WERI-Rb-1 (cell line): Measurements from ENCODE around the gene PTK7.

ENCODE experiments used
- DNase-seq: peaks from one replicate; pipeline ENCODE4 v3.0.0-alpha.2; 2020
- H3K27ac ChIP-seq: fragments of 250-450 bp; sonication (Bioruptor Pico); 2 replicates; pipeline ENCODE4 v1.5.1; 2020; ENCODE audit warnings: mild to moderate bottlenecking, moderate library complexity
- H3K27me3 ChIP-seq: fragments of 250-450 bp; sonication (Bioruptor Pico); 2 replicates; pipeline ENCODE4 v1.5.1; 2021; ENCODE audit warnings: mild to moderate bottlenecking, low read depth, moderate library complexity; ENCODE audit not compliant: insufficient read depth, severe bottlenecking
- H3K36me3 ChIP-seq: fragments of 250-450 bp; sonication (Bioruptor Pico); 2 replicates; pipeline ENCODE4 v1.5.1; 2020; ENCODE audit warnings: mild to moderate bottlenecking, moderate library complexity
- H3K4me3 ChIP-seq: 2 replicates; pipeline ENCODE4 v1.5.1; 2011; ENCODE audit warnings: low read depth, mild to moderate bottlenecking, control low read depth, low read length
- H3K9me3 ChIP-seq: fragments of 250-450 bp; sonication (Bioruptor Pico); 2 replicates; pipeline ENCODE4 v1.5.1; 2021; ENCODE audit warnings: mild to moderate bottlenecking, moderate library complexity; ENCODE audit not compliant: severe bottlenecking
- TF ChIP-seq, protein P1 (sequence below): IDR thresholded peaks from 2 replicates; pipeline ENCODE4 v1.5.1; 2011; ENCODE audit warnings: low read depth, mild to moderate bottlenecking, control low read depth, inconsistent platforms, low read length

Gene PTK7

DNA sequence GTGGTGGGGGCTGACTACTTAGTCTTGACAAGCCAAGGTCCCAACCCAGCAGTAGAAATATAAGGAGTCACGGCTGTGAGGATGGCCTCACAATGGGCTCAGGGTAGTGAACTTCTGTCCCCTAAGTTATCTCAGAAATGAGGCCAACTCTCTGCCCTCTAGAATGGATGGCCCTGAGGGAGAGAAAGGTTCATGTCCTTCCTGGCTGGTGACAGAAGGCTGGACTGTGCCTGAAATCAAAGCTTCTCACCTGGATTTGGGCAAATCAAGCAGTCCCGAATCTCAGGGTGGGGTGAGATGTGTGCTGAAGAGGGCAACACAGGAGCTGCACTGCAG lies 42.0 kb upstream of the PTK7 start:
- Histone ChIP-seq H3K9me3 (no peaks in the 10 kb centered on the region), H3K4me3 (no peak overlapping the region), H3K27me3 (no peaks in the 10 kb centered on the region), H3K36me3 (peaks cover 97% of the 10 kb centered on the region), H3K27ac (no peak overlapping the region)
- TF ChIP-seq, protein P1, sequence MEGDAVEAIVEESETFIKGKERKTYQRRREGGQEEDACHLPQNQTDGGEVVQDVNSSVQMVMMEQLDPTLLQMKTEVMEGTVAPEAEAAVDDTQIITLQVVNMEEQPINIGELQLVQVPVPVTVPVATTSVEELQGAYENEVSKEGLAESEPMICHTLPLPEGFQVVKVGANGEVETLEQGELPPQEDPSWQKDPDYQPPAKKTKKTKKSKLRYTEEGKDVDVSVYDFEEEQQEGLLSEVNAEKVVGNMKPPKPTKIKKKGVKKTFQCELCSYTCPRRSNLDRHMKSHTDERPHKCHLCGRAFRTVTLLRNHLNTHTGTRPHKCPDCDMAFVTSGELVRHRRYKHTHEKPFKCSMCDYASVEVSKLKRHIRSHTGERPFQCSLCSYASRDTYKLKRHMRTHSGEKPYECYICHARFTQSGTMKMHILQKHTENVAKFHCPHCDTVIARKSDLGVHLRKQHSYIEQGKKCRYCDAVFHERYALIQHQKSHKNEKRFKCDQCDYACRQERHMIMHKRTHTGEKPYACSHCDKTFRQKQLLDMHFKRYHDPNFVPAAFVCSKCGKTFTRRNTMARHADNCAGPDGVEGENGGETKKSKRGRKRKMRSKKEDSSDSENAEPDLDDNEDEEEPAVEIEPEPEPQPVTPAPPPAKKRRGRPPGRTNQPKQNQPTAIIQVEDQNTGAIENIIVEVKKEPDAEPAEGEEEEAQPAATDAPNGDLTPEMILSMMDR = no peak; the same call in 1 of the 2 replicates
- no peak for DNase-seq

DNA sequence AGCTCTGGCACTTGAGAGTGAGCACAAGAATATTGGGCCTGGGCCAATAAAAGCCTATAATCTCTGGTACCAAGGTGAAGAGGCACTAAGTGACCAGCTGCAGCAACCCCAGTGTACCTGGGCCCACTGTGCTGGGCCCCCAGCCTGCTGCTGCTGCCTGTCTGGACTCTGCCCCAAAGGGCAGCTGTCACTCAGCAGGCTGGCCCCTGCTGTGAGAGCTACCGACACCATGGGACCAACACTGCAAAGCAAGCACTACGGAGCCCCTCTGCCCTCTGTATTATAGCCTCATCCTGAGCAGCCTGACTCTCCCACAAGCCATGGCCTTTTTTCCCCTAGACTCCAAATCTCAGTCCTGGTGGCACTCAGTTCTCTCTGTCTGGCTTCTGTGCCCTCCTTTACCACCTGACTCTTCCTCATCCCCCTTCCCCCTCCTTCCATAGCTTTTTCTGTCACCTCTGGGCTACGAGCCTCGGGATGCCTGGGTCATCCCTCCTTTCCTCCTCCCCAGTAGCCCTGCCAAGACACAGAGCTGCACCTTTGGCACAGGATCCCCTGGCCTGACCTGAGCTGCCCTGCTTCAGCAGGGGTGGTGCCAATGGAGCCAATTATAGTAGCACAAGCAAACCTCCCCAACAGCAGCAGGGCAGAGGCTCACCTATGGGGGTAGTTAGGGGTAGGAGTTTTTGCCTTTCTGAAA lies 40.5 kb upstream of the PTK7 start:
- H3K27me3 ChIP-seq = no peaks in the 10 kb centered on the region
- no peak overlapping the region for H3K4me3 ChIP-seq
- DNase-seq = no peak
- peaks cover 94% of the 10 kb centered on the region for H3K36me3 ChIP-seq
- no peak overlapping the region; the same call in 1 of the 2 replicates for H3K27ac ChIP-seq
- H3K9me3 ChIP-seq = no peaks in the 10 kb centered on the region
- TF ChIP-seq, protein P1 = no peak

DNA sequence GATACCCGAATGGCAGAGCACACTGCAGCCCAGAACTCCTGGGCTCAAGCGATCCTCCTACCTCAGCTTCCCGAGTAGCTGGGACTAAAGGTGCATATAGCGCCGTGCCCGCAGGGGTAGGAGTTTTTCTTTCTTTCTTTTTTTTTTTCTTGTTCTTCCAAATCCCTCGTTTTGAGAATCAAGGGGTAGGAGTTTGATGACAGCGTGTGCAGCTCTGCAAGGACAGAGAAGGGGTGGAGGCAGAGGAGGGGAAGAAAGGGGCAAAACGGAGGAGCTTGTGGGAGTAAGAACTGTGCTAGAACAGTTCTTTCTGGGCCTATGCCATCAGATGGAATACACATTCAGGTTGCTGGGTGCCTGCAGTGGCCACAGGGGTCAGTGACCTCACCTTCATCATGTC lies 39.4 kb upstream of the PTK7 start:
- Histone ChIP-seq H3K27me3 (no peaks in the 10 kb centered on the region), H3K36me3 (peaks cover 94% of the 10 kb centered on the region), H3K27ac (no peak overlapping the region; the same call in 1 of the 2 replicates), H3K9me3 (no peaks in the 10 kb centered on the region), H3K4me3 (no peak overlapping the region)
- TF ChIP-seq, protein P1 = no peak
- DNase-seq = no peak

DNA sequence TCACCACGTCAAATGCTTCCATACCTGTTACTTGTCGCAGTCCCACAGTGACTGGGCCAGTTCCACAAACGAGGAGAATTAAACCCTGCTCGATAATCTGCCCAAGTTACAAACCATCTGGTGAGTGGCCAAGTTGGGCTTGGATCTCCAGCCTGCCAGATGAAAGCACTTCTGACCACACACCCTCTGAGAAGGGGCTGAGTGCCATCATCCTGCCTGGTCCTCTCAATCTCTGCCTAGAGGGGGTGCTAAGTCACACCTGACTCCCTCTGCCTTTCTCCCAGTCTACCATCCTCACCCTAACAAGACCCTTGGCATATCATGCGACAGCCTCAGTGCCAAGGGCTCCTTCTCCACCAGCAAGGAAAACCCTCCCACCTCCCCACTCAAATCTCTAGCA lies 38.9 kb upstream of the PTK7 start:
- Histone ChIP-seq H3K4me3 (no peak overlapping the region), H3K36me3 (peaks cover 92% of the 10 kb centered on the region)

DNA sequence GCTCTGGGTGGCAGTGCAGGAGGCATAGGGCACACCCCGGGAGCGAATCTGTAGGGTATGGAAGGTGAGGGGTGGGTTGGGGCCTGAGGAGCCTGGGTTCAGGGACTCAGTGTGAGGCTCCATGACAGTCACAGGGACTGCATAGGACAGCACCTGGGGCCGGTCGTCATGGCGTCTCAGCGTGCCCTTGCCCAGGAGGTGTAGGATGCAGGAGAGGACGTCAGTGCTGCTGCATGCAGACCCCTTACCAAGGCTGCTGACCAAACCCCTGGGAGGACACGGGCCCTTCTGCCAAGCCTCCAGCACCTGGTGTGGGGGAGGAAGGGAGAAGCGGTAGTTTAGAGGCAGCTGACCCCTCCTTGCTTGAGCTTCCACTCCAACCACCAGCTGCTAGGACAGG lies 38.4 kb upstream of the PTK7 start:
- no peak for DNase-seq
- Histone ChIP-seq H3K36me3 (peaks cover 92% of the 10 kb centered on the region), H3K9me3 (no peaks in the 10 kb centered on the region), H3K27ac (no peak overlapping the region; the same call in 1 of the 2 replicates), H3K27me3 (no peaks in the 10 kb centered on the region), H3K4me3 (no peak overlapping the region)
- TF ChIP-seq, protein P1 = no peak

More for the DNA sequence above, 38.9 kb upstream of the PTK7 start:
- TF ChIP-seq, protein P1 = peak; percentile 38; the same call in 1 of the 2 replicates
- H3K9me3 ChIP-seq = no peaks in the 10 kb centered on the region
- H3K27ac ChIP-seq = no peak overlapping the region; the same call in 1 of the 2 replicates
- DNase-seq = no peak
- H3K27me3 ChIP-seq = no peaks in the 10 kb centered on the region

DNA sequence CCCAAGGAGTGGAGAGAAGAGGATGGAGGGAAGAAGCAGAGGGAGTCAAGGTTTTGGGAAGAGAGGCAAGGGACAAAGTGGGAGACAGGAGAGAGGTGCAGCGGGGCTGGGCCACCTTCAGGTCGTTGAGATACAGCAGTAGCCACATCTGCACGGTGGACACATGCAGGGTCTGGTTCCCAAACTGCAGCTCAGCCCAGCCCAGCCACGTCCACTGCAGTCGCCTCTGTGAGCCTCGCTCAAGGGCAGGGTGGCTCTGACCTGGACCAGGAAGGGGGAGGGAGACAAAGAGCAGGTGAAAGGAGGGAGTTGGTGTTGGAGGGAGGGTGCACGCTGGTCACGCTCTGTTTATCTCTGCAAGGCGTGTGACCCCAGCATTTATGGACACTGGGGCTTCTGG lies 37.4 kb upstream of the PTK7 start:
- H3K27me3 ChIP-seq = no peaks in the 10 kb centered on the region
- H3K36me3 ChIP-seq = peaks cover 90% of the 10 kb centered on the region
- H3K4me3 ChIP-seq = no peak overlapping the region
- TF ChIP-seq, protein P1 = no peak
- no peak for DNase-seq
- no peak overlapping the region for H3K27ac ChIP-seq
- H3K9me3 ChIP-seq = no peaks in the 10 kb centered on the region
